GM23338 (cell line): ENCODE measurements around the gene ITGB3.

Experiments used
- CREB1 ChIP-seq: fragments of 250-450 bp; sonication (Bioruptor Pico); IDR thresholded peaks from 2 replicates; pipeline ENCODE4 v1.5.0; 2020; ENCODE audit warnings: low read depth, mild to moderate bottlenecking, moderate library complexity
- EZH2 ChIP-seq: fragments of 200-600 bp; sonication (generic); IDR thresholded peaks from one replicate; pipeline ENCODE4 v1.8.0; 2017; ENCODE audit warnings: antibody characterized with exemption, mild to moderate bottlenecking, low read depth; ENCODE audit not compliant: unreplicated experiment
- EZH2phosphoT487 ChIP-seq: fragments of 200-600 bp; sonication (generic); IDR thresholded peaks from one replicate; pipeline ENCODE4 v1.8.1; 2018; ENCODE audit warnings: antibody characterized with exemption; ENCODE audit not compliant: unreplicated experiment
- JUNB ChIP-seq: IDR thresholded peaks from one replicate; pipeline ENCODE4 v1.6.1; 2016; ENCODE audit warnings: antibody characterized with exemption; ENCODE audit not compliant: unreplicated experiment
- POLR2AphosphoS5 ChIP-seq: IDR thresholded peaks from 2 replicates; pipeline ENCODE4 v1.6.1; 2016; ENCODE audit warnings: antibody characterized with exemption, low read depth
- ZNF114 ChIP-seq: fragments of 250-450 bp; sonication (Bioruptor Pico); IDR thresholded peaks from 2 replicates; pipeline ENCODE4 v1.5.0; 2020; ENCODE audit warnings: mild to moderate bottlenecking, moderate library complexity
- TF ChIP-seq, protein P1 (sequence below), 2 experiments: fragments of 200-600 bp in 1 of 2; sonication (generic) in 1 of 2; conservative IDR thresholded peaks; 2 replicates each; pipeline versions ENCODE4 v1.5.1 to v1.6.1; 2016 to 2017; ENCODE audit warnings: antibody characterized with exemption in 2 of 2, low read depth in 2 of 2, mild to moderate bottlenecking in 2 of 2, moderate library complexity in 1 of 2

- TF ChIP-seq CREB1 (CRISPR knock-in tag) (no peak), EZH2 (no peak), JUNB (no peak), ZNF114 (CRISPR knock-in tag) (no peak), POLR2AphosphoS5 (no peak), EZH2phosphoT487 (no peak)
- TF ChIP-seq, protein P1, sequence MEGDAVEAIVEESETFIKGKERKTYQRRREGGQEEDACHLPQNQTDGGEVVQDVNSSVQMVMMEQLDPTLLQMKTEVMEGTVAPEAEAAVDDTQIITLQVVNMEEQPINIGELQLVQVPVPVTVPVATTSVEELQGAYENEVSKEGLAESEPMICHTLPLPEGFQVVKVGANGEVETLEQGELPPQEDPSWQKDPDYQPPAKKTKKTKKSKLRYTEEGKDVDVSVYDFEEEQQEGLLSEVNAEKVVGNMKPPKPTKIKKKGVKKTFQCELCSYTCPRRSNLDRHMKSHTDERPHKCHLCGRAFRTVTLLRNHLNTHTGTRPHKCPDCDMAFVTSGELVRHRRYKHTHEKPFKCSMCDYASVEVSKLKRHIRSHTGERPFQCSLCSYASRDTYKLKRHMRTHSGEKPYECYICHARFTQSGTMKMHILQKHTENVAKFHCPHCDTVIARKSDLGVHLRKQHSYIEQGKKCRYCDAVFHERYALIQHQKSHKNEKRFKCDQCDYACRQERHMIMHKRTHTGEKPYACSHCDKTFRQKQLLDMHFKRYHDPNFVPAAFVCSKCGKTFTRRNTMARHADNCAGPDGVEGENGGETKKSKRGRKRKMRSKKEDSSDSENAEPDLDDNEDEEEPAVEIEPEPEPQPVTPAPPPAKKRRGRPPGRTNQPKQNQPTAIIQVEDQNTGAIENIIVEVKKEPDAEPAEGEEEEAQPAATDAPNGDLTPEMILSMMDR (conservative IDR thresholded peaks at IDR 0.05; ENCODE audit: low read depth in 2 of 2), result no peak
Observed at GRCh38 chr17:47223007-47223406, 30.6 kb upstream of the ITGB3 start.
